ES-I3 (cell line): ENCODE data around the gene EML6.

Experiments
- H3K36me3 ChIP-seq: 2 replicates; pipeline ENCODE4 v1.6.1; 2013; ENCODE audit warnings: mild to moderate bottlenecking, low read length, control low read depth, moderate library complexity; ENCODE audit not compliant: insufficient read depth
- H3K4me1 ChIP-seq: 2 replicates; pipeline ENCODE4 v1.6.1; 2013; ENCODE audit warnings: mild to moderate bottlenecking, control low read depth, low read length; ENCODE audit not compliant: insufficient read depth
- H3K9ac ChIP-seq: 2 replicates; pipeline ENCODE4 v1.6.1; 2013; ENCODE audit warnings: low read depth, mild to moderate bottlenecking, low read length, moderate library complexity
- H3K9me3 ChIP-seq: 2 replicates; pipeline ENCODE4 v1.6.1; 2013; ENCODE audit warnings: mild to moderate bottlenecking, low read length, moderate library complexity; ENCODE audit not compliant: control insufficient read depth, insufficient read depth

The EML6 gene

GRCh38 chr2:54935389-54935788 lies 211.9 kb downstream of the EML6 start:
- no peaks in the 10 kb centered on the region for H3K4me1 ChIP-seq
- H3K36me3 ChIP-seq, result no peaks in the 10 kb centered on the region
- H3K9ac ChIP-seq, result no peak overlapping the region
- no peaks in the 10 kb centered on the region for H3K9me3 ChIP-seq

- Histone ChIP-seq H3K4me1 (no peaks in the 10 kb centered on the region), H3K9me3 (no peaks in the 10 kb centered on the region), H3K9ac (no peak overlapping the region), H3K36me3 (no peaks in the 10 kb centered on the region)
Measured at GRCh38 chr2:54936766-54937165, 213.3 kb downstream of the EML6 start.

- Histone ChIP-seq H3K9me3 (no peaks in the 10 kb centered on the region), H3K9ac (no peak overlapping the region), H3K36me3 (no peaks in the 10 kb centered on the region), H3K4me1 (no peaks in the 10 kb centered on the region)
Measured at GRCh38 chr2:54939446-54940118, 216.1 kb downstream of the EML6 start.

- H3K36me3 ChIP-seq, result no peaks in the 10 kb centered on the region
- H3K4me1 ChIP-seq, result no peaks in the 10 kb centered on the region
- H3K9ac ChIP-seq, result no peak overlapping the region
- no peaks in the 10 kb centered on the region for H3K9me3 ChIP-seq
Measured at GRCh38 chr2:54940723-54941122, 217.3 kb downstream of the EML6 start.

GRCh38 chr2:54941248-54941984 lies 218.0 kb downstream of the EML6 start:
- H3K9me3 ChIP-seq, result no peaks in the 10 kb centered on the region

GRCh38 chr2:54942373-54942772 lies 218.9 kb downstream of the EML6 start:
- H3K36me3 ChIP-seq, result no peaks in the 10 kb centered on the region
- no peaks in the 10 kb centered on the region for H3K9me3 ChIP-seq
- H3K9ac ChIP-seq, result no peak overlapping the region
- no peaks in the 10 kb centered on the region; the same call in 1 of the 2 replicates for H3K4me1 ChIP-seq

More at GRCh38 chr2:54941248-54941984, 218.0 kb downstream of the EML6 start:
- Histone ChIP-seq H3K36me3 (no peaks in the 10 kb centered on the region), H3K9ac (no peak overlapping the region), H3K4me1 (no peaks in the 10 kb centered on the region; the same call in 1 of the 2 replicates)

- Histone ChIP-seq H3K4me1 (peaks cover 9% of the 10 kb centered on the region; the same call in 1 of the 2 replicates), H3K9me3 (no peaks in the 10 kb centered on the region), H3K36me3 (no peaks in the 10 kb centered on the region), H3K9ac (no peak overlapping the region)
Measured at GRCh38 chr2:54944724-54945326, 221.4 kb downstream of the EML6 start.

GRCh38 chr2:54945391-54946219 lies 222.1 kb downstream of the EML6 start:
- Histone ChIP-seq H3K36me3 (no peaks in the 10 kb centered on the region), H3K9ac (no peak overlapping the region), H3K4me1 (peaks cover 9% of the 10 kb centered on the region; the same call in 1 of the 2 replicates), H3K9me3 (no peaks in the 10 kb centered on the region)

GRCh38 chr2:54946220-54946805 lies 222.9 kb downstream of the EML6 start:
- Histone ChIP-seq H3K9ac (no peak overlapping the region), H3K4me1 (peaks cover 9% of the 10 kb centered on the region; the same call in 1 of the 2 replicates), H3K36me3 (no peaks in the 10 kb centered on the region), H3K9me3 (no peaks in the 10 kb centered on the region)

GRCh38 chr2:54947136-54947535 lies 223.7 kb downstream of the EML6 start:
- peaks cover 9% of the 10 kb centered on the region; the same call in 1 of the 2 replicates for H3K4me1 ChIP-seq
- no peak overlapping the region for H3K9ac ChIP-seq
- no peaks in the 10 kb centered on the region for H3K36me3 ChIP-seq
- H3K9me3 ChIP-seq, result no peaks in the 10 kb centered on the region

GRCh38 chr2:54947646-54948045 lies 224.2 kb downstream of the EML6 start:
- Histone ChIP-seq H3K36me3 (no peaks in the 10 kb centered on the region), H3K9ac (no peak overlapping the region), H3K4me1 (peaks cover 9% of the 10 kb centered on the region; the same call in 1 of the 2 replicates), H3K9me3 (no peaks in the 10 kb centered on the region)

- Histone ChIP-seq H3K4me1 (peaks cover 9% of the 10 kb centered on the region; the same call in 1 of the 2 replicates), H3K36me3 (no peaks in the 10 kb centered on the region), H3K9ac (no peak overlapping the region), H3K9me3 (no peaks in the 10 kb centered on the region)
Measured at GRCh38 chr2:54948120-54948519, 224.7 kb downstream of the EML6 start.

- no peaks in the 10 kb centered on the region for H3K9me3 ChIP-seq
Measured at GRCh38 chr2:54949431-54949830, 226.0 kb downstream of the EML6 start.

GRCh38 chr2:54950811-54951210 lies 227.3 kb downstream of the EML6 start:
- H3K36me3 ChIP-seq, result no peaks in the 10 kb centered on the region
- H3K4me1 ChIP-seq, result peaks cover 9% of the 10 kb centered on the region; the same call in 1 of the 2 replicates
- no peak overlapping the region for H3K9ac ChIP-seq
- H3K9me3 ChIP-seq, result no peaks in the 10 kb centered on the region

More at GRCh38 chr2:54949431-54949830, 226.0 kb downstream of the EML6 start:
- peaks cover 9% of the 10 kb centered on the region; the same call in 1 of the 2 replicates for H3K4me1 ChIP-seq
- H3K36me3 ChIP-seq, result no peaks in the 10 kb centered on the region
- H3K9ac ChIP-seq, result no peak overlapping the region
